OCI-LY7 (cell line): ENCODE data around the gene PHF21B. TPM values are rescaled to one million over a fixed set of nuclear protein-coding genes. Genes with fewer than 3 reads are reported as not detected.
A peak's percentile ranks its signal among the peaks of the same experiment; 100 is the strongest.

Experiments used
- BruUV-seq: library from RNA; stranded (reverse); fragments of 400-500 nt; replicated peaks from 2 replicates; lab custom pipeline; 2021; lab: Mats Ljungman, UMichigan
- CTCF ChIA-PET: fragments of 300-600 bp; sonication (Branson Sonifier 250); formaldehyde crosslinking; loops from one replicate; lab custom pipeline; 2022; ENCODE audit warnings: antibody characterized with exemption; ENCODE audit not compliant: unreplicated experiment; lab: Charles Lee
- POLR2A ChIA-PET: fragments of 300-600 bp; sonication (Branson Sonifier 250); formaldehyde crosslinking; loops from one replicate; lab custom pipeline; 2022; ENCODE audit warnings: antibody characterized with exemption; lab: Charles Lee
- DNase-seq: peaks from one replicate; pipeline ENCODE4 v3.0.0-alpha.2; 2015; ENCODE audit warnings: low spot score
- H2AFZ ChIP-seq: fragments of 200-600 bp; sonication (generic), shearing (Covaris generic); 2 replicates; pipeline ENCODE4 v1.6.1; 2014; ENCODE audit warnings: mild to moderate bottlenecking, antibody characterized with exemption, low read length, moderate library complexity
- H3K27ac ChIP-seq: fragments of 200-600 bp; sonication (generic); 2 replicates; pipeline ENCODE4 v1.5.1; 2014; ENCODE audit warnings: mixed run types, low read depth, mild to moderate bottlenecking, moderate library complexity, low read length, inconsistent platforms; ENCODE audit not compliant: poor library complexity, severe bottlenecking
- H3K36me3 ChIP-seq: fragments of 200-600 bp; sonication (generic); 2 replicates; pipeline ENCODE4 v1.6.1; 2014; ENCODE audit warnings: mild to moderate bottlenecking, antibody characterized with exemption, low read length, moderate library complexity, mixed read lengths; ENCODE audit not compliant: insufficient read depth
- H3K4me1 ChIP-seq: fragments of 200-600 bp; sonication (generic); 2 replicates; pipeline ENCODE4 v1.5.1; 2014; ENCODE audit warnings: mild to moderate bottlenecking, low read length; ENCODE audit not compliant: insufficient read depth, poor library complexity, severe bottlenecking
- H3K4me2 ChIP-seq: fragments of 200-600 bp; sonication (generic); 2 replicates; pipeline ENCODE4 v1.6.1; 2014; ENCODE audit warnings: mild to moderate bottlenecking, low read length
- H3K4me3 ChIP-seq: fragments of 200-600 bp; sonication (generic); 2 replicates; pipeline ENCODE4 v1.5.1; 2014; ENCODE audit warnings: mild to moderate bottlenecking, low read depth, low read length; ENCODE audit not compliant: poor library complexity, severe bottlenecking
- H3K79me2 ChIP-seq: fragments of 200-600 bp; sonication (generic); 2 replicates; pipeline ENCODE4 v1.6.1; 2016; ENCODE audit warnings: low read depth, mild to moderate bottlenecking, low read length, moderate library complexity, mixed read lengths; ENCODE audit not compliant: insufficient read depth
- H3K9me2 ChIP-seq: fragments of 200-600 bp; sonication (generic); 2 replicates; pipeline ENCODE4 v1.6.1; 2016; ENCODE audit warnings: mild to moderate bottlenecking, low read length, mixed read lengths; ENCODE audit not compliant: insufficient read depth
- H3K9me3 ChIP-seq: fragments of 200-600 bp; sonication (generic); 2 replicates; pipeline ENCODE4 v1.6.1; 2014; ENCODE audit warnings: mild to moderate bottlenecking, mixed run types, low read length, mixed read lengths
- H4K20me1 ChIP-seq: fragments of 200-600 bp; sonication (generic); 2 replicates; pipeline ENCODE4 v1.6.1; 2014; ENCODE audit warnings: mild to moderate bottlenecking, antibody characterized with exemption, low read length, moderate library complexity, mixed read lengths; ENCODE audit not compliant: insufficient read depth
- EZH2phosphoT487 ChIP-seq: fragments of 200-600 bp; sonication (generic); IDR thresholded peaks from 2 replicates; pipeline ENCODE4 v1.6.1; 2018; ENCODE audit warnings: low read depth, borderline replicate concordance, mild to moderate bottlenecking, mixed run types, antibody characterized with exemption, low read length, moderate library complexity, mixed read lengths
- intact Hi-C: fragments of 100-400 bp; cut with micrococcal nuclease; formaldehyde crosslinking; loops from one replicate; pipeline ENCODE4 v1.10.0; 2022; ENCODE audit not compliant: unreplicated experiment
- total RNA-seq, 2 experiments: library from RNA; depleted of rRNA in 1 of 2; stranded (reverse); fragments of >200 nt in 1 of 2; shearing (Covaris generic) in 1 of 2; gene quantifications; 2 replicates each; pipeline ENCODE4 v1.2.3, GENCODE V29; 2014 to 2022
- TF ChIP-seq, protein P1 (sequence below): fragments of 200-600 bp; sonication (generic); conservative IDR thresholded peaks from 2 replicates; pipeline ENCODE4 v1.5.1; 2014; ENCODE audit warnings: mild to moderate bottlenecking, antibody characterized with exemption, low read length, moderate library complexity, mixed read lengths

The PHF21B gene
- total RNA-seq, 2 experiments from 2014 or later: 9.4 to 12.4 TPM

DNA sequence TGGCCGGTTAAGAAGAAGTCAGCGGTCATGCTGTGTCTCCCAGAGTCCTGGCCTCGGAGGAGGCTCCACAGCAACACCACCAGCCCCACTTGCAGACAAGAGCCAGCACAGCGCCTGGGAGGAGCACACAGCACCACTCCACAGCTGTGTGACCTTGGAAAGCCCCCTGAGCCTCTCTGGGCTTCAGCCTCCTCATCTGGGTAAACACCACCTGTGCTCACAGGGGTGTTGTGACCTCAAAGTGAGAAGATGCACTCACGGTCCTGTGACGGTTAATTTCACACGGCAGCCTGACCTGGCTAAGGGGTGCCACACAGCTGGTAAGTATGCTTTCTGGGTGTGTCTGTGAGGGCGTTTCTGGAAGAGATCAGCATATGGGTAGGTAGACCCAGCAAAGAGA is 54.7 kb downstream of the PHF21B start:
- Histone ChIP-seq H3K4me1 (peaks cover 13% of the 10 kb centered on the region), H3K27ac (no peak overlapping the region), H2AFZ (no peak overlapping the region), H3K4me3 (no peak overlapping the region), H3K79me2 (no peaks in the 10 kb centered on the region), H3K4me2 (no peak overlapping the region), H4K20me1 (peaks cover 4% of the 10 kb centered on the region; the same call in 1 of the 2 replicates), H3K9me2 (no peaks in the 10 kb centered on the region), H3K36me3 (no peaks in the 10 kb centered on the region), H3K9me3 (no peaks in the 10 kb centered on the region)
- TF ChIP-seq, protein P1, sequence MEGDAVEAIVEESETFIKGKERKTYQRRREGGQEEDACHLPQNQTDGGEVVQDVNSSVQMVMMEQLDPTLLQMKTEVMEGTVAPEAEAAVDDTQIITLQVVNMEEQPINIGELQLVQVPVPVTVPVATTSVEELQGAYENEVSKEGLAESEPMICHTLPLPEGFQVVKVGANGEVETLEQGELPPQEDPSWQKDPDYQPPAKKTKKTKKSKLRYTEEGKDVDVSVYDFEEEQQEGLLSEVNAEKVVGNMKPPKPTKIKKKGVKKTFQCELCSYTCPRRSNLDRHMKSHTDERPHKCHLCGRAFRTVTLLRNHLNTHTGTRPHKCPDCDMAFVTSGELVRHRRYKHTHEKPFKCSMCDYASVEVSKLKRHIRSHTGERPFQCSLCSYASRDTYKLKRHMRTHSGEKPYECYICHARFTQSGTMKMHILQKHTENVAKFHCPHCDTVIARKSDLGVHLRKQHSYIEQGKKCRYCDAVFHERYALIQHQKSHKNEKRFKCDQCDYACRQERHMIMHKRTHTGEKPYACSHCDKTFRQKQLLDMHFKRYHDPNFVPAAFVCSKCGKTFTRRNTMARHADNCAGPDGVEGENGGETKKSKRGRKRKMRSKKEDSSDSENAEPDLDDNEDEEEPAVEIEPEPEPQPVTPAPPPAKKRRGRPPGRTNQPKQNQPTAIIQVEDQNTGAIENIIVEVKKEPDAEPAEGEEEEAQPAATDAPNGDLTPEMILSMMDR: no peak
- no peak for TF ChIP-seq EZH2phosphoT487
- no TSS peak for BruUV-seq
- DNase-seq: peak; percentile 27
- ChIA-PET CTCF (no interaction called here), POLR2A (no interaction called here)
- intact Hi-C loops: no loop called here

GRCh38 chr22:44954149-44954548 is 55.7 kb downstream of the PHF21B start:
- Histone ChIP-seq H3K4me3 (no peak overlapping the region), H3K36me3 (no peaks in the 10 kb centered on the region), H3K4me1 (peaks cover 13% of the 10 kb centered on the region), H3K9me3 (no peaks in the 10 kb centered on the region), H3K4me2 (0 out of 2 replicates have a peak overlapping the region, but pooled peaks have one; percentile 1), H3K9me2 (no peaks in the 10 kb centered on the region), H2AFZ (no peak overlapping the region), H4K20me1 (peaks cover 4% of the 10 kb centered on the region; the same call in 1 of the 2 replicates), H3K27ac (no peak overlapping the region), H3K79me2 (no peaks in the 10 kb centered on the region)
- CTCF ChIA-PET: no interaction called here
- TF ChIP-seq, protein P1: no peak
- TF ChIP-seq EZH2phosphoT487: no peak
- BruUV-seq: no TSS peak
- DNase-seq: no peak
- POLR2A ChIA-PET: no interaction called here
- intact Hi-C loops: no loop called here

DNA sequence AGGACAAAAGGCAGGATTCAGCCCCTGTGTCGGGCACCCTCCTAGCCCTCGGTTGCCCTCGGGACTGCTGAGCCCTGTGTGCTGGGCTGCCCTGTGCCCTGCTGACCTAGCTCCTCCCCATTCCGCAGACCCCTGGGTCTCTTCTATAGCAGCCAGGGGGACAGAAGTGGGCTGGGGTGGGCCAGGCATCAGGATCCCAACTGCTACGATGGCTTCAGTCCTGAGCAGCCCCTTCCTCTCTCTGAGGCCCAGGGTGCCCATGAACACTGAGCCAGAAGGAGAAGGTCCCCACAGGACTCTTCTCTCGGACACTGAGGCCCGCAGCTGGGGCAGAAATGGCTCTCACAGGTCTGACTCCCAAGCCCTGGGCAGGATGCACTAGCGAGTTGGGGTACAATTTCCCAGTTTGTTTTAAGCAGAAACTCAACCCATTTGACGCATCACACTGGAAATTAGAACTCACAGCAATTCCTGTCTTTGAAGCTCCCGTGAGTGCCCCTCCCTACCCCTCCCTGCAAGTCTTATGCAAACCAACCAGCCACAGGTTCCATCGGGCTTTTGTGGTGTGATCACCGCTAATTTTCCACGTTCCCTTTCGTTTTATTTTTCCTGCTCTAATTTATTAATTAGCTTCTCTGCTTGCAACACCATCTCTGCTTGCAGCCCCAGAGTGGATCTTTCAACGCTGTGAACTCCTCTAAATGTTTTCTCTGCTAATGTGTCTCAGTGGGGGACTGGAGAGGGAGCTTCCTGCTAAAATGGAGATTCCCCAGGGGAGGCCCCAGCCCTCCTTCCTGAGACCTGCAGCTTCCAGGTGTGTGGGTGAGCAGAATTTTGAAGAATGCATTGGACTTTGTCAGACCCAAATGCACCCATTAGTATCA is 56.7 kb downstream of the PHF21B start:
- no peaks in the 10 kb centered on the region for H3K9me3 ChIP-seq
- peaks cover 4% of the 10 kb centered on the region; the same call in 1 of the 2 replicates for H4K20me1 ChIP-seq
- no peaks in the 10 kb centered on the region for H3K36me3 ChIP-seq
- TF ChIP-seq, protein P1: no peak
- no peak for TF ChIP-seq EZH2phosphoT487
- no peak overlapping the region for H3K27ac ChIP-seq
- intact Hi-C loops: no loop called here
- no peak overlapping the region for H2AFZ ChIP-seq
- H3K4me2 ChIP-seq: peak overlapping the region; percentile 21; the same call in 1 of the 2 replicates
- no peaks in the 10 kb centered on the region for H3K79me2 ChIP-seq
- ChIA-PET POLR2A (no interaction called here), CTCF (no interaction called here)
- H3K4me1 ChIP-seq: peaks cover 13% of the 10 kb centered on the region
- no peak overlapping the region for H3K4me3 ChIP-seq
- no TSS peak for BruUV-seq
- peak; percentile 9 for DNase-seq
- no peaks in the 10 kb centered on the region for H3K9me2 ChIP-seq
